Heart right ventricle (tissue), 16 donors: ENCODE results near the gene UROS. TPM values are rescaled to one million over a fixed set of nuclear protein-coding genes. Genes with fewer than 3 reads are reported as not detected.

Experiments used
- ATAC-seq, 8 donors: fragments of 200-7000 bp; cut with Tn5 transposase; one replicate each; pipeline ENCODE4 v1.9.1; 2020; ENCODE audit warnings: mild to moderate bottlenecking in 8 of 8, moderate library complexity in 8 of 8, moderate number of reproducible peaks in 1 of 8
- DNase-seq, 2 donors: peaks; one replicate each; pipeline ENCODE4 v3.0.0-alpha.2; 2020
- H3K27ac ChIP-seq, 10 donors: fragments of 200-600 bp; sonication (generic) in 2 of 10; one replicate each; pipeline versions ENCODE4 v1.5.0 to v1.8.0; 2020 to 2022; ENCODE audit warnings: mild to moderate bottlenecking in 3 of 10
- H3K27me3 ChIP-seq, 7 donors: fragments of 200-600 bp; one replicate each; pipeline ENCODE4 v1.8.0; 2021 to 2022; ENCODE audit warnings: mild to moderate bottlenecking in 2 of 7
- H3K36me3 ChIP-seq, 9 donors: fragments of 200-600 bp; sonication (generic) in 1 of 9; one replicate each; pipeline versions ENCODE4 v1.5.0 to v1.8.0; 2020 to 2022; ENCODE audit warnings: mild to moderate bottlenecking in 2 of 9
- H3K4me1 ChIP-seq, 9 donors: fragments of 200-600 bp; sonication (generic) in 1 of 9; one replicate each; pipeline versions ENCODE4 v1.5.0 to v1.8.0; 2020 to 2022; ENCODE audit warnings: mild to moderate bottlenecking in 4 of 9
- H3K4me3 ChIP-seq, 10 donors: fragments of 200-600 bp; sonication (generic) in 2 of 10; one replicate each; pipeline versions ENCODE4 v1.5.0 to v1.8.0; 2020 to 2022; ENCODE audit warnings: mild to moderate bottlenecking in 7 of 10, moderate library complexity in 2 of 10
- H3K9me3 ChIP-seq, 11 donors: fragments of 200-600 bp in 10 of 11; sonication (generic) in 2 of 11; one replicate each; pipeline versions ENCODE4 v1.5.0 to v1.8.0; 2013 to 2022; ENCODE audit warnings: mild to moderate bottlenecking in 2 of 11, control low read depth in 1 of 11, moderate library complexity in 1 of 11
- CTCF ChIP-seq, 9 donors: fragments of 200-600 bp; sonication (generic) in 2 of 9; IDR thresholded peaks; one replicate each; pipeline versions ENCODE4 v1.5.0 to v1.8.0; 2021 to 2022; ENCODE audit warnings: antibody characterized with exemption in 9 of 9, mild to moderate bottlenecking in 5 of 9, moderate library complexity in 1 of 9
- WGBS, 2 donors: extraction: QIAGEN DNeasy Blood & Tissue Kit; methylation state at CpG; one replicate each; pipeline ENCODE4 v1.1.7; 2013; ENCODE audit warnings: inconsistent platforms in 1 of 2; 5-methylcytosine and 5-hydroxymethylcytosine counted together
- intact Hi-C, 10 donors: fragments of 100-400 bp; cut with DNase I; formaldehyde crosslinking; loops; one replicate each; pipeline versions ENCODE4 v1.11.1 to v1.14.2; 2022
- polyA plus RNA-seq, 2 donors: library from polyadenylated mRNA; stranded (reverse); fragments of 200-250 nt; gene quantifications; one replicate each; pipeline ENCODE4 v1.2.3, GENCODE V29; 2013
- total RNA-seq, 10 donors: library from RNA; stranded (reverse); fragmentation: NEBNext Ultra II Directional in 3 of 10; extraction: Animal tissue kit (Norgen Biotek cat#: 25700) in 3 of 10; gene quantifications; one replicate each; pipeline versions ENCODE4 v1.2.1 to v1.2.4, GENCODE V29; 2021 to 2023
- donor health status: Arrhythmogenic right ventricular cardiomyopathy.
- donor health status: ischemic (EF 13 %, LVEDD 7.1; RV severe dilation, severe dysfunction).
- donor health status: healthy with polysubstance abuse.
- donor health status: DM: no; HTN: yes; CAD: no.
- donor health status: DM: no; HTN: no; CAD: no.
- donor health status: ischemic (EF 25% LVEDD 6.9; RV normal size, moderate dysfunction).
- donor health status: ischemic (EF 25% LVEDD 5.7; RV mildly dilated, moderate dysfunction).
- donor health status: healthy.
- donor health status: DM: yes; HTN: yes; CAD: no.
- donor health status: Ischemic cardiomyopathy.
- donor health status: ischemic (EF 35%, LVEDD 5.7; RV mildly dilated, moderate dysfunction).
- donor health status: nonischemic (EF 11% LVEDD 7.7; RV severe dilation, severe dysfunction).
- donor health status: DM: yes; HTN: yes; CAD: no.
- donor health status: PGD.
- donor health status: ischemic (EF 29% LVEDD 5.4; RV normal size, mild dysfunction).
- donor health status: nonischemic (EF 23%, LVEDD 6.1; RV moderate dilation, normal function).

Gene UROS
- total and polyA plus RNA-seq, 12 donors = 42.5 to 84.3 (median 70.8) TPM

DNA sequence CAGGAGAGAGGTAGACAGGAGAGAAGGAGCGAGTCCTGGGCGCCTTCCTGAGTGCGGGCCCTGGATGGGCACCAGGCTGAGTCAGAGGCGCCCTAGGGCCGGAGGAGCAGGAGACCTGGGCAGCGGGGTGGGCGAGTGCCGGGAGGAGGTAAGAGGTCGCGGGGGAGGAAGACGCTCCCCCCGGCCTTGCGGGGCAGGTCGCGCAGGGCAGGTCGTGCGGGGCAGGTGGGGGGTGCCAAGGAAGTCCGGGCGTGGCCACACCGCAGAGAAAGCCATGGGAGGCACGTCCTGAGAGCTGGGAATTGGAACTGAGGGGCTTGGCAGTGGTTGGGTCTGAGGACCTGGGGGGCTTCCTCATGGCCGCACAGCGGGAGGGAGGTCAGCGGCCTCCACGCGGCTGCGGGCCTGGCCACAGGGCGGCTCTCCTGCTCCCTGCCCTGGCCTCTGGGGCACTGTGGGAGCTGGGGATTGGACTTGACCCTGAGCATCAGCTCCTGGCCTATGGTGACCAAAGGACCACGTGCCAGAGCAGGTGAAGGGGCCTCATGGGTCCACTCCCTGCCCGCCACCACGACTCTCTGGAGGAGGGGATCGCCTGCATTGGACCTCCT is 48.4 kb downstream of the UROS start:
- ATAC-seq (no peak), DNase-seq (no peak)
- H3K36me3 ChIP-seq = no peaks in the 10 kb centered on the region
- no peak for TF ChIP-seq CTCF (IDR thresholded peaks at IDR 0.05)
- peaks cover 0 to 12% (median 4%) of the 10 kb centered on the region in 7 donors for H3K27me3 ChIP-seq
- no peak overlapping the region for H3K4me3 ChIP-seq
- intact Hi-C loops = no loop called here
- no peaks in the 10 kb centered on the region for H3K9me3 ChIP-seq
- no peaks in the 10 kb centered on the region for H3K4me1 ChIP-seq
- H3K27ac ChIP-seq = no peak overlapping the region
- WGBS, 2 donors = 92 to 93% methylated on average over 32 of the region's 32 CpGs

- peaks cover 0 to 12% (median 4%) of the 10 kb centered on the region in 7 donors for H3K27me3 ChIP-seq
- H3K9me3 ChIP-seq = no peaks in the 10 kb centered on the region
- peak overlapping the region in 6 of 10 donors; percentile 24 to 45 (median 34) for H3K4me3 ChIP-seq
- peaks cover 0 to 6% (median 0%) of the 10 kb centered on the region in 9 donors for H3K4me1 ChIP-seq
- no peaks in the 10 kb centered on the region for H3K36me3 ChIP-seq
- DNase-seq (no peak), ATAC-seq (peak in 1 of 8 donors; percentile 46)
- 70 to 81% methylated on average over 70 to 75 of the region's 75 CpGs for WGBS, 2 donors
- intact Hi-C loops = no loop called here
- H3K27ac ChIP-seq = no peak overlapping the region
- TF ChIP-seq CTCF (IDR thresholded peaks at IDR 0.05) = no peak
Observed at GRCh38 chr10:125773687-125774543, 49.1 kb downstream of the UROS start.

- Histone ChIP-seq H3K4me3 (no peak overlapping the region), H3K27me3 (peaks cover 0 to 12% (median 4%) of the 10 kb centered on the region in 7 donors), H3K36me3 (no peaks in the 10 kb centered on the region), H3K4me1 (peaks cover 0 to 17% (median 10%) of the 10 kb centered on the region in 9 donors), H3K27ac (no peak overlapping the region), H3K9me3 (no peaks in the 10 kb centered on the region)
- WGBS, 2 donors = 96 to 97% methylated on average over 11 of the region's 11 CpGs
- DNase-seq (no peak), ATAC-seq (no peak)
- TF ChIP-seq CTCF (IDR thresholded peaks at IDR 0.05) = no peak
- intact Hi-C loops = no loop called here
Observed at GRCh38 chr10:125772864-125773180, 50.2 kb downstream of the UROS start.

DNA sequence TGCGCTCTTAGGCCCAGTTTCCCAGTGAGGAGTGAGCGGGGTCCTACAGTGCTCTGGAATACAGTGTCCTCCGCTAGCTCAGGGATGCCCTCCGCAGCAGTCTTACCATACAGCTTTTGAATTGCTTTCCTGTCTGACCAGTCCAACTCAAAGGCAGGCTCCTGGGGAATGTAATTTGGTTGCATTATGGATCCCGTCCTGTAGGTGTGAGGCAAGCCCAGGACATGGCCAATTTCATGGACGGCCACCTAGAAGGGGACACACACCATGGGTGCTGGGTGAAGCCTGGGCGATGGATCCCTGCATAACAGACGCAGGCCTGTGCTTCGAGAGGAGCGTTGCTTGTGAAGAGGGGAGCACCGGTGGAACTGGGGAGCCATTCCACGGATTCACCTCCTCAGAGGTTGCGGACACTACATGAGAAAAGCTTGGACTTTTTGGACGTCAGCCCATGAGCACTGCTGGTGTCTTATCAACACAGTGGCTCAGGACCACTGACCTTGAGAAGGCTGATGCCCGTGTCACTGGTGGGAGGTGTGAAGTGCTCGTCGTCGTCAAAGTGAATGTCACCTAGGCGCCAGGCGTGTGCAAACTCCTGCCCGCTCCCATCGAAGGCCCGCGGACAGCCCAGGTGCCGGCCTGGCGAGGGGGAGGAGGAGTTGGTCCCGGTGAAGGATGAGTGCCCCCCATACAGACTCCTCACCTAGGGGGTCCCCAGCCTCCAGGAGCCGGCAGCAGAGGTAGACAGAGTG is 50.8 kb downstream of the UROS start:
- WGBS, 2 donors = 87 to 95% methylated on average over 28 of the region's 28 CpGs
- no peaks in the 10 kb centered on the region for H3K9me3 ChIP-seq
- DNase-seq = no peak

More for the DNA sequence above, 50.8 kb downstream of the UROS start:
- Histone ChIP-seq H3K36me3 (peaks cover 0 to 5% (median 0%) of the 10 kb centered on the region in 9 donors), H3K4me3 (no peak overlapping the region), H3K4me1 (peaks cover 0 to 22% (median 13%) of the 10 kb centered on the region in 9 donors), H3K27me3 (peaks cover 0 to 12% (median 4%) of the 10 kb centered on the region in 7 donors), H3K27ac (no peak overlapping the region)
- no peak for ATAC-seq
- TF ChIP-seq CTCF (IDR thresholded peaks at IDR 0.05) = no peak
- intact Hi-C loops = no loop called here
